H1 (cell line): ENCODE results near the gene HDAC10. TPM values are rescaled to one million over a fixed set of nuclear protein-coding genes. Genes with fewer than 3 reads are reported as not detected.
A peak's percentile ranks its signal among the peaks of the same experiment; 100 is the strongest.

Experiments
- CTCF ChIA-PET: fragments of 300-600 bp; sonication (Branson Sonifier 250); formaldehyde crosslinking; loops from one replicate; lab custom pipeline; 2021; ENCODE audit not compliant: partially characterized antibody; lab: Charles Lee
- POLR2A ChIA-PET: fragments of 300-600 bp; sonication (Branson Sonifier 250); formaldehyde crosslinking; loops from one replicate; lab custom pipeline; 2021; ENCODE audit warnings: inconsistent platforms; ENCODE audit not compliant: partially characterized antibody; lab: Charles Lee
- DNase-seq, 2 experiments: peaks; one replicate each; pipeline versions ENCODE4 v3.0.0 to v3.0.0-alpha.2; 2010 to 2022; ENCODE audit warnings: low spot score in 2 of 2, low read depth in 1 of 2, mixed read lengths in 1 of 2
- FAIRE-seq: peaks from 2 replicates; lab custom pipeline; 2011; peaks lifted over from hg19 to GRCh38; lab: Jason Lieb, UNC
- H2AFZ ChIP-seq: 2 replicates; pipeline ENCODE4 v1.8.1; 2012; ENCODE audit warnings: low read length, inconsistent platforms
- H2AK5ac ChIP-seq: 2 replicates; pipeline ENCODE4 v1.6.1; 2013; ENCODE audit warnings: low read depth, low read length
- H2BK120ac ChIP-seq: replicated peaks from 2 replicates; pipeline ENCODE3; 2013; ENCODE audit warnings: low read depth, low read length, inconsistent platforms
- H2BK12ac ChIP-seq: 2 replicates; pipeline ENCODE4 v1.6.1; 2013; ENCODE audit warnings: low read depth, low read length
- H2BK15ac ChIP-seq: 2 replicates; pipeline ENCODE4 v1.6.1; 2013; ENCODE audit warnings: low read length
- H2BK20ac ChIP-seq: 2 replicates; pipeline ENCODE4 v1.6.1; 2013; ENCODE audit warnings: low read length
- H2BK5ac ChIP-seq: 2 replicates; pipeline ENCODE4 v1.6.1; 2013; ENCODE audit warnings: low read depth, low read length
- H3K14ac ChIP-seq: 2 replicates; pipeline ENCODE4 v1.6.1; 2013; ENCODE audit warnings: inconsistent platforms; ENCODE audit not compliant: insufficient read length
- H3K18ac ChIP-seq: 2 replicates; pipeline ENCODE4 v1.6.1; 2013; ENCODE audit warnings: low read length; ENCODE audit errors: extremely low read depth
- H3K23ac ChIP-seq: 2 replicates; pipeline ENCODE4 v1.6.1; 2013; ENCODE audit warnings: inconsistent platforms; ENCODE audit not compliant: insufficient read length
- H3K23me2 ChIP-seq: 2 replicates; pipeline ENCODE4 v1.6.1; 2013; ENCODE audit warnings: low read depth, low read length
- H3K27ac ChIP-seq: 2 replicates; pipeline ENCODE4 v1.6.1; 2011; ENCODE audit warnings: low read depth, low read length, inconsistent platforms
- H3K27me3 ChIP-seq, 4 experiments: replicated peaks in 1 of 4; 1 replicate in 1 of 4; 2 replicates in 3 of 4; pipeline versions ENCODE4 v1.6.1 to v1.8.1; 2011 to 2013; ENCODE audit warnings: low read length in 3 of 4, mild to moderate bottlenecking in 3 of 4, inconsistent platforms in 2 of 4, mixed read lengths in 2 of 4, moderate library complexity in 1 of 4; ENCODE audit not compliant: control insufficient read depth in 3 of 4, insufficient read depth in 3 of 4; ENCODE audit errors: extremely low read depth in 1 of 4
- H3K36me3 ChIP-seq, 4 experiments: 2 replicates each; pipeline versions ENCODE4 v1.6.1 to v1.8.1; 2011 to 2013; ENCODE audit warnings: mild to moderate bottlenecking in 4 of 4, low read length in 3 of 4, moderate library complexity in 2 of 4, control low read depth in 1 of 4, inconsistent platforms in 1 of 4; ENCODE audit not compliant: insufficient read depth in 4 of 4, control insufficient read depth in 2 of 4
- H3K4ac ChIP-seq: replicated peaks from 2 replicates; pipeline ENCODE3; 2013; ENCODE audit warnings: low read length, low read depth, mixed read lengths, inconsistent platforms; ENCODE audit not compliant: insufficient read length
- H3K4me1 ChIP-seq, 4 experiments: replicated peaks in 1 of 4; 1 replicate in 1 of 4; 2 replicates in 3 of 4; pipeline versions ENCODE4 v1.6.1 to v1.8.1; 2011 to 2013; ENCODE audit warnings: low read length in 3 of 4, inconsistent platforms in 2 of 4, mixed read lengths in 1 of 4; ENCODE audit not compliant: insufficient read depth in 4 of 4, control insufficient read depth in 3 of 4
- H3K4me2 ChIP-seq, 2 experiments: 2 replicates each; pipeline versions ENCODE4 v1.6.1 to v1.8.1; 2011 to 2013; ENCODE audit warnings: low read depth in 2 of 2, low read length in 2 of 2, control low read depth in 1 of 2, inconsistent platforms in 1 of 2, mild to moderate bottlenecking in 1 of 2; ENCODE audit not compliant: insufficient read depth in 1 of 2
- H3K4me3 ChIP-seq, 4 experiments: fragments of 200-600, 300-600 bp in 1 of 4; sonication (generic), shearing (Covaris generic), sonication (Bioruptor Twin) in 1 of 4; 2 replicates each; pipeline versions ENCODE4 v1.5.1 to v1.8.1; 2011 to 2016; ENCODE audit warnings: low read length in 4 of 4, low read depth in 3 of 4, control low read depth in 2 of 4, inconsistent platforms in 2 of 4, mild to moderate bottlenecking in 2 of 4, mixed read lengths in 1 of 4, moderate library complexity in 1 of 4; ENCODE audit not compliant: insufficient read depth in 2 of 4; ENCODE audit errors: extremely low read depth in 1 of 4
- H3K56ac ChIP-seq: replicated peaks from 2 replicates; pipeline ENCODE3; 2013; ENCODE audit warnings: low read depth, mild to moderate bottlenecking, mixed read lengths, low read length, inconsistent platforms; ENCODE audit not compliant: insufficient read length
- H3K79me1 ChIP-seq: 2 replicates; pipeline ENCODE4 v1.6.1; 2013; ENCODE audit warnings: low read depth, low read length, control low read depth
- H3K79me2 ChIP-seq, 2 experiments: 2 replicates each; pipeline versions ENCODE4 v1.6.1 to v1.8.1; 2012 to 2013; ENCODE audit warnings: low read length in 2 of 2, mild to moderate bottlenecking in 2 of 2, inconsistent platforms in 1 of 2; ENCODE audit not compliant: insufficient read depth in 2 of 2, control insufficient read depth in 1 of 2
- H3K9ac ChIP-seq, 4 experiments: replicated peaks in 1 of 4; 1 replicate in 1 of 4; 2 replicates in 3 of 4; pipeline versions ENCODE4 v1.6.1 to v1.8.1; 2011 to 2013; ENCODE audit warnings: low read depth in 3 of 4, low read length in 3 of 4, control low read depth in 2 of 4, mild to moderate bottlenecking in 2 of 4, moderate library complexity in 2 of 4, inconsistent platforms in 1 of 4; ENCODE audit errors: extremely low read depth in 1 of 4
- H3K9me3 ChIP-seq, 2 experiments: 2 replicates each; pipeline versions ENCODE4 v1.6.1 to v1.8.1; 2012 to 2013; ENCODE audit warnings: mild to moderate bottlenecking in 2 of 2, moderate library complexity in 2 of 2, control low read depth in 1 of 2, inconsistent platforms in 1 of 2, low read depth in 1 of 2, low read length in 1 of 2, mixed read lengths in 1 of 2; ENCODE audit not compliant: insufficient read depth in 2 of 2
- H4K20me1 ChIP-seq, 2 experiments: replicated peaks in 1 of 2; 2 replicates each; pipeline versions ENCODE3 to v1.8.1; 2011 to 2013; ENCODE audit warnings: inconsistent platforms in 2 of 2, low read length in 2 of 2, mild to moderate bottlenecking in 1 of 2; ENCODE audit not compliant: insufficient read depth in 2 of 2, control insufficient read depth in 1 of 2
- H4K5ac ChIP-seq: 2 replicates; pipeline ENCODE4 v1.6.1; 2013; ENCODE audit warnings: low read length, low read depth, mixed read lengths, inconsistent platforms; ENCODE audit not compliant: insufficient read length
- H4K8ac ChIP-seq: 2 replicates; pipeline ENCODE4 v1.8.0; 2013; ENCODE audit warnings: mild to moderate bottlenecking, moderate library complexity, low read length, inconsistent platforms; ENCODE audit not compliant: insufficient read depth; ENCODE audit errors: extremely low read depth
- H4K91ac ChIP-seq: replicated peaks from 2 replicates; pipeline ENCODE3; 2013; ENCODE audit warnings: low read length, mixed read lengths, inconsistent platforms; ENCODE audit not compliant: insufficient read length
- CEBPB ChIP-seq: IDR thresholded peaks from 2 replicates; pipeline ENCODE4 v1.6.1; 2012; ENCODE audit warnings: low read depth, low read length
- CTBP2 ChIP-seq: IDR thresholded peaks from 2 replicates; pipeline ENCODE4 v1.7.0; 2011; ENCODE audit warnings: borderline replicate concordance, mild to moderate bottlenecking, moderate library complexity, mixed read lengths, low read length; ENCODE audit not compliant: insufficient read depth, insufficient read length
- E2F6 ChIP-seq: IDR thresholded peaks from 2 replicates; pipeline ENCODE4 v1.6.1; 2012; ENCODE audit warnings: inconsistent platforms
- GABPA ChIP-seq: IDR thresholded peaks from 2 replicates; pipeline ENCODE4 v1.6.1; 2011; ENCODE audit warnings: mild to moderate bottlenecking, low read length, moderate library complexity, borderline replicate concordance; ENCODE audit not compliant: insufficient read depth
- JUN ChIP-seq: IDR thresholded peaks from 2 replicates; pipeline ENCODE4 v1.6.1; 2011; ENCODE audit warnings: low read depth, mild to moderate bottlenecking, improper control_type of control experiment, low read length
- JUND ChIP-seq: IDR thresholded peaks from 2 replicates; pipeline ENCODE4 v1.6.1; 2011; ENCODE audit warnings: mild to moderate bottlenecking, improper control_type of control experiment, low read length
- KDM4A ChIP-seq: IDR thresholded peaks from one replicate; pipeline ENCODE4 v1.7.1; 2012; ENCODE audit warnings: low read depth, mild to moderate bottlenecking, moderate library complexity, low read length, inconsistent platforms; ENCODE audit not compliant: severe bottlenecking
- KDM5A ChIP-seq: fragments of 200-600 bp; IDR thresholded peaks from 2 replicates; pipeline ENCODE4 v1.7.1; 2012; ENCODE audit warnings: mild to moderate bottlenecking, low read length, inconsistent platforms, mixed read lengths
- MAFK ChIP-seq: IDR thresholded peaks from 2 replicates; pipeline ENCODE4 v1.6.1; 2012; ENCODE audit warnings: low read depth, mild to moderate bottlenecking, improper control_type of control experiment, low read length
- SP2 ChIP-seq: IDR thresholded peaks from 2 replicates; pipeline ENCODE4 v1.6.1; 2012; ENCODE audit warnings: mild to moderate bottlenecking, low read length, inconsistent platforms
- TEAD4 ChIP-seq: IDR thresholded peaks from 2 replicates; pipeline ENCODE4 v1.6.1; 2012; ENCODE audit warnings: low read depth, low read length, inconsistent platforms, mixed read lengths
- WGBS, 2 experiments: shearing (Covaris generic) in 1 of 2; methylation state at CpG; one replicate each; pipeline versions ENCODE4 v1.1.6 to v1.1.7; 2013 to 2015; ENCODE audit warnings: low lambda C conversion rate in 2 of 2, mixed read lengths in 2 of 2, inconsistent platforms in 1 of 2, low coverage in 1 of 2, missing lambda C conversion rate in 1 of 2; ENCODE audit not compliant: insufficient replicate concordance in 2 of 2, insufficient coverage in 1 of 2, insufficient read length in 1 of 2; ENCODE audit errors: extremely low coverage in 1 of 2, missing lambda C conversion rate in 1 of 2; 5-methylcytosine and 5-hydroxymethylcytosine counted together
- polyA plus RNA-seq, 7 experiments: library from polyadenylated mRNA; depleted of rRNA in 3 of 7; stranded (reverse) in 5 of 7; unstranded in 2 of 7; fragments of >200 nt in 5 of 7; fragments of 200-250 nt in 2 of 7; gene quantifications; 1 replicate in 5 of 7; 2 replicates in 1 of 7; 4 replicates in 1 of 7; pipeline versions ENCODE4 v1.2.1 to v1.2.3, GENCODE V29; 2011 to 2013; ENCODE audit warnings: missing spikeins in 2 of 7, mixed read lengths in 2 of 7
- total RNA-seq: library from RNA; stranded (reverse); fragmentation: NEBNext Ultra II Directional; extraction: Animal tissue kit (Norgen Biotek cat#: 25700); gene quantifications from 2 replicates; pipeline ENCODE4 v1.2.1, GENCODE V29; 2021

The HDAC10 gene
- total and polyA plus RNA-seq, 2 of the 8 experiments (the other 6 are each of a cell fraction or from before 2014, with no cell fraction given) = 11.2 to 26.4 TPM

GRCh38 chr22:50200461-50201190, 50.4 kb downstream of the HDAC10 start, which contains the start of gene SELENOO:
SELENOO (plus strand) TSS chr22:50201011; CDS start chr22:50201037, 26 bp downstream.
- Histone ChIP-seq H3K4me1 (peaks cover 0 to 7% (median 5%) of the 10 kb centered on the region in 4 experiments; a peak in 6 of 7 replicates), H3K56ac (peak within 1 kb of the TSS; percentile 5), H3K9ac (peak within 1 kb of the TSS; percentile 34 to 93 (median 63)), H2BK12ac (no peak within 1 kb of the TSS), H3K27ac (no peak within 1 kb of the TSS), H2AFZ (peak within 1 kb of the TSS; percentile 36; the same call in 1 of the 2 replicates), H3K36me3 (peaks cover 2 to 24% (median 8%) of the 10 kb centered on the region in 4 experiments; a peak in 6 of 8 replicates), H2BK120ac (no peak within 1 kb of the TSS), H3K23me2 (peaks cover 13% of the 10 kb centered on the region; the same call in 1 of the 2 replicates), H3K4me3 (peak within 1 kb of the TSS; percentile 41 to 69 (median 64)), H3K18ac (peak within 1 kb of the TSS; percentile 83), H3K27me3 (no peaks in the 10 kb centered on the region), H3K4ac (peak within 1 kb of the TSS; percentile 21), H4K20me1 (peaks cover 0 to 16% of the 10 kb centered on the region in 2 experiments), H3K14ac (no peak within 1 kb of the TSS), H4K91ac (no peak within 1 kb of the TSS), H4K8ac (peak within 1 kb of the TSS; percentile 63), H3K23ac (no peak within 1 kb of the TSS), H3K9me3 (no peaks in the 10 kb centered on the region), H2AK5ac (no peak within 1 kb of the TSS), H4K5ac (no peak within 1 kb of the TSS), H3K4me2 (peak within 1 kb of the TSS; percentile 84 to 98), H3K79me2 (peaks cover 0 to 11% of the 10 kb centered on the region in 2 experiments; a peak in 1 of 4 replicates), H3K79me1 (no peaks in the 10 kb centered on the region; the same call in 1 of the 2 replicates), H2BK20ac (no peak within 1 kb of the TSS), H2BK5ac (peak within 1 kb of the TSS; percentile 24; the same call in 1 of the 2 replicates), H2BK15ac (no peak within 1 kb of the TSS)
- CTCF ChIA-PET = interaction anchor here (0.6 to 0.9 kb wide), 2 partner anchors 23 to 345 kb away, joined by 3 read pairs; partner anchors contain the start of gene KLHDC7B
- 1% methylated on average over 34 of the region's 105 CpGs; no CpG with 5 or more reads in 1 of the 2 experiments for WGBS, 2 experiments
- peak; percentile 47 to 85 for DNase-seq
- POLR2A ChIA-PET = interaction anchor here (1.5 kb wide), 1 partner anchor 44 kb away, joined by 5 read pairs; the partner anchor contains the start of gene TUBGCP6
- no peak for FAIRE-seq
- peak; percentile 76 for TF ChIP-seq GABPA
- no peak for TF ChIP-seq CEBPB
- TF ChIP-seq JUND = no peak
- TF ChIP-seq JUN = no peak
- no peak for TF ChIP-seq MAFK
- TF ChIP-seq KDM4A = peak; percentile 78
- TF ChIP-seq KDM5A = no peak
- TF ChIP-seq CTBP2 = no peak
- TF ChIP-seq SP2 = peak; percentile 37; the same call in 1 of the 2 replicates
- TF ChIP-seq E2F6 = no peak
- no peak for TF ChIP-seq TEAD4
